GM18951 (cell line): Measurements from ENCODE around the gene TEX12.

Experiments used
- POLR2A ChIP-seq: IDR thresholded peaks from 4 replicates; pipeline ENCODE4 v1.6.1; 2011; ENCODE audit warnings: mild to moderate bottlenecking; ENCODE audit not compliant: insufficient read length, insufficient read depth; ENCODE audit errors: extremely low read depth
- in situ Hi-C: fragments of 300-500 bp; cut with MboI; formaldehyde crosslinking; loops from one replicate; pipeline ENCODE4 v1.12.0; 2022; ENCODE audit warnings: low sequenced_read_pairs, mixed read lengths, inconsistent platforms; ENCODE audit not compliant: unreplicated experiment

Gene TEX12, protein sequence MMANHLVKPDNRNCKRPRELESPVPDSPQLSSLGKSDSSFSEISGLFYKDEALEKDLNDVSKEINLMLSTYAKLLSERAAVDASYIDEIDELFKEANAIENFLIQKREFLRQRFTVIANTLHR

DNA sequence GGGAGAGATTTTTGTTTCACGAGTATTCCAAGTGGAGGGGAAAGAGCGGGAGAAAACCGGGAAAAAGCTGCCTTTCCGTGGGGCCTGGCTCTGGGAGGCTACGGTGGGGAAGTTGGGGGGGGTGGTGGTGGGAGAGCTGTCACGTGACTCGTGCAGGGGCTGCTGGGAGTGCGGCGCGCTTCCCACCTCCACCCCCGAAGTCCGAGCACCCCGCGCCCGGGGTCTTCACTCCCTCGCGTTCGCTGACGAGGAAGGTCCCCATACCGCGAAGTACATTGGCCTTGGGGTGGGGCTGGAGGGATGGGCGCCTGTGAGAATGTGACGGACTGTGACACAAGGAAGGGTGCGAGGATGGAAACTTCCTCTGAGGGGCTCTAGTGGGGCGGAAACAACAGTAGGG lies at the start of gene TEX12:
TEX12 (plus strand) TSS at position 228 of the 400 bp plus-strand sequence. CDS start 1,897 bp downstream, outside the sequence.
- in situ Hi-C loops, result no loop called here
- TF ChIP-seq POLR2A, result no peak

DNA sequence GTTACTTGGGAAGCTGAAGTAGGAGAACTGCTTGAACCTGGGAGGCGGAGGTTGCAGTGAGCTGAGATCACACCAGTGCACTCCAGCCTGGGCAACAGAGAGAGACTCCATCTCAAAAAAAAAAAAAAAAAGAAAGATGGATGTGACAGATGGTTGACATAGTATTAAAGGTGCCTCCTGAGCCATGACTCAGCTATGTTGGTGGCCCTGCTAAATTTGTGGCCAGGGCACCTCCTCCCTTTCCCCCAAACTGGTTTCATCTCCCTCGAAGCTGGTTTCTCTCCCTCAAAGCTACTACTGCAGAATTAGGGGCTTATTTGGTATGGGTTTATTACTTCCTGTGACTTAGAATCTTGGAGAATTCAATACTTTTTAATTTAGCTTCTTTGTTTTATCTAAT lies 49.0 kb upstream of the TEX12 start:
- no peak for TF ChIP-seq POLR2A
- in situ Hi-C loops, result no loop called here

DNA sequence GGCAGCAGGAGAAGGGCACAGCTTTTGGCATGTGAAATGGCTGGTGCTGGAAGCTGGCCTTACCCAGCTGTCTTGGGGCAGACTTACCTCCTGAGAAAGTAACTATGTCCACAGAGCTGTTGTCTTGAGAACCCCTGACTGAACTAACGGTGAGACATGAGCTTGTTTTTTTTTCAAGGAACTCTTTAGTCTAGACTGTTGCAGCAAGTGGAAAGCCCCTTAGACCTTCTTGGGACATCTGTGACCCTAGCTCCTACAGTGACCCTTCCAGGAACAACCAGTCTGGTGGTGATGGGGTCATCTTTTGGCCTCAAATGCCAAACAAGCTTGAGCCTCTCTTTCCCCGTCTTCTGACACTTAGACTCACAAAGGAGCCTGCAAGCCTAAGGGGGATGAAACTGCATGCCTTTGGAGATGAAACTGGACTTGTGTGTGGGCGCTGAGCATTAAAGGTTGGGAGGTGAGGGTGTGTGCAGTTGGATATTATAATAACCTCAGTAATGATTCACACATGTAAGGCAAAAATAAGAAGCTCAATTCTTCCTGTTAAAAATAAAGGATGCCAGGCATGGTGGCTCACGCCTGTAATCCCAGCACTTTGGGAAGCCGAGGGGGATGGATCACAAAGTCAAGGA lies 45.1 kb upstream of the TEX12 start:
- in situ Hi-C loops, result no loop called here
- TF ChIP-seq POLR2A, result no peak

DNA sequence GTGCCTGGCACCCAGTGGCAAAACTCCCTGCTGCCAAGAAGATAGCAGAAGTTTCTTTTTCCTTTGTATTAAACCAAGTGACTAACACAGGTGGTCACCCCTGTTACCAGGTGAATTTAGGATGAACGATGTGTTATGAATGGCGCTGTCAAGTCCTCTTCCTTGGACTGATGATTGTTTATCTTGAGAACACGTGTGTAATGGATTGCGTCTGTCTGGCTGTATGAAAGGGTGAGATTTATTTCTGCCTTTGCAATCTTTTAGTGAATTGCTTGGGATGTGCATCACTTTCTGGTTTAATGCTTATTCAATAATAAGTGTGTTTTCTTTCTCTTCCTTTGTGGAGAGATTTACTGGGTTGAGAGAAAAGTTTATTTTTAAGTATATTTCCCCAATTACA lies 44.0 kb upstream of the TEX12 start:
- no peak for TF ChIP-seq POLR2A
- in situ Hi-C loops, result no loop called here

DNA sequence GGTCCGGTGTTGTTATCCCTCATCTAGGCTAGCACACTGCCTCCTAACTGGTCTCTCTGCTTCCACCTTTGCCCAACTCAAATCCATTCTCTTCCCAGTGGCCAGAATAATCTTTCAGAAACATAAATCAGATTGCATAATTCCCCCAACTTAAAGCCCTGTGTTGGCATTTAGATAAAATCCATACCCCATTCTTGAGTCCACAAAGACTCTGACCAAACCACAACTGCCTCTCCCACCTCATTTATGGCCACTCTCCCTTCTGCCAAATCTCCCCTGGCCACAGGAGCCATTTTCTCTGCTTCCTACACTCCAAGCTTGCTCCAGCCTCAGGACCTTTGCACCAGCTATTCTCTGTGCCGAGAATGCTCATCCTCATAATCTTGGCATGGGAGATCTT lies 40.1 kb upstream of the TEX12 start:
- no peak for TF ChIP-seq POLR2A
- in situ Hi-C loops, result no loop called here

DNA sequence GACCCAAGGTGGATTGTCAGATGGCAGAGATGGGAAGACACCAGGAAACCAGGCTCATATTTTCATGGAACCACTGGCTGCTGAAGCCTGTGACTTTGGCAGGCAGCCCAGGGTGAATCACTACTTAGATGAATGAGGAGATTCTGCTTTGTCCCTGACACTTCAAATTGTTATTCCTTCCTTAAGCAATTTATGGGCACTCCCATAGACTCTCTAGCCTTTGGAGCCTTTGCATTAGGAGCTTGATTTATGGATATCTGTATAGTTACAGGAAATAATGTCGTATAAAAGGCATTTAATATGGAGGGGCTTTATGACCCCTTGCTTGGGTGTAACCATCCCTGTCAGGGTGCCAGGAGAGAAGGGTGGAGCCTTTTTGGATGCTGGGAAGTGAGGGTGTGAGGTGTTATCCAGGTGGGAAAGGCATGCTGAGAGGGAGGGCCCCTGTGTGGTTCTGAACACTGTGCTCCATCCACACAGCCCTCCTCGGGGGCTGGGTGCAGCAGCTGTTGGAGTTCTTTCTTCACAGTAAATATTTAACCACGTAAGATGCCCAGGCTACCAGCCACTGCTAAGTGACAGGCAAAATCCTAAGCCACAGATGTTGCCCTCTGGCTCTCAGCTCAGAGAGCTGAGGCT lies 38.6 kb upstream of the TEX12 start:
- no peak for TF ChIP-seq POLR2A
- in situ Hi-C loops, result no loop called here

DNA sequence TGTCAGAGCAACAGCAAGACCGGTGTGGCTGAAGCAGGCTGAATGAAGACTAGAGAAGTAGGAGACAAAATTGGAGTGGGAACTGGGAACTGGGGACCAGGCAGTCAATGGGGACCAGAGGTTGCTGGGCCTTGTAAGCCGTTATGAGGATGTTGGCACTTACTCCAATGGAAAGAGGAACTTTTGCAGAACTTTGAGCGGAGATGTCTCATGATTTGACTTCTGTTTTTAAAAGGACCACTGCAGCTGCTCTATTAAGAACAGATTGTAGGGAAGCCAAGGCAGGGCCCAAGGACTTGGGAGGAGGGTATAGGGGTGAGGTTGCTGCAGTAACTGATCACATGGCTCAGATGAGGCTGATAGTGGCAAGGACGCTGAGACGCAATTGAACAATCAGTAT lies 37.5 kb upstream of the TEX12 start:
- TF ChIP-seq POLR2A, result no peak
- in situ Hi-C loops, result no loop called here

DNA sequence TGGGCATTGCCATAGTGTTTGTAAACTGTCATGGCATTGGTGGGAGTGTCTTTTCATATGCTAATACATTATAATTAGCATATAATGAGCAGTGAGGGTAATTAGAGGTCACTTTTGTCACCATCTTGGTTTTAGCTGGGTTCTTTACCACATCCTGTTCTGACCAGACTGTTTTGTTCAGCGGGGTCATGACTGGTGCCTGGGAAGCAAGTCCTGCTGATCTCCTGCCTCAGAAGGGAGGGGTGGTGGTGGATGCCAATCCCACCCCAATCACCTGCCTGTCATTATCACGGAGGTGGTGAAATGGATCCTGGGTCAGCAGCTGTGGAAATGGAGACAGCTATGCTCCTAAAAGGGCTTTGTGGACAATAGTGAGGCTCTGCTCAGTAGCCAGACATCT lies 34.4 kb upstream of the TEX12 start:
- no peak for TF ChIP-seq POLR2A
- in situ Hi-C loops, result no loop called here

DNA sequence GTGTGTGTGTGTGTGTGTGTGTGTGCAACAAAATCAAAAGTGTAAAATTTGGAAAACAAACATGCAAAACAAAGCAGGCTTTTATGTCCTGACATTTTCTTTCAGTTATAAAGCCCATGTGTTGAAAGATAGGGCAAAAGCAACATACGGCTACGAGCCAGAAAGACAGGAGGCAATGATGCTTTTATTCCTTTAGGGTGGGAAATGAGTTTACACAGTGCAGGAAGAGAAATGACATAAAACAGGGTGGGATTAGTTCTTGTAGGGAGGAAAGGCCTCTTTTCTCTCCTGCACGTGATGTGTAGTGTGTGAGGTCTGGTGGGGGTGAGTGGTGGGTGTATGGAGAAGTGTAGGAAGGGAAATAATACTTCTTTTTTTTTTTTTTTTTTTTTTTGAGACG lies 32.7 kb upstream of the TEX12 start:
- no peak for TF ChIP-seq POLR2A
- in situ Hi-C loops, result no loop called here

DNA sequence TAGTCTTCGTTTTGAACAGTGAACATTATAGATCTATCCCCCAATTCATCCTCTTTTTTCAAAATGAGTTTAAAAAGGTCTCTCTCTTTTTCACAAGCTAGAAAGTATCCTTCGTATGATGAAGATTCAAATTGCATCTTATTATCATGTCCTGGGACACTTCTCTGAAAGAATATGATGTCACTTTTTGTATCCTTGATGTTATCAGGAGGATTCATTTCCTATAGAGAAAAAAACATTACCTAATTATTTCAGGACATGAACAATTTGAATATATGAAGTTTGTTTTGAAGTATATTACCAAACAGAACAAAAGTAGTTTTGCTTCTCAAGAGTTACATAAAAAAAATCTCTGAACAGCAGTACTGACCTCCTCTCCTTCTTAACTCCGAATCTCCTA lies 23.6 kb upstream of the TEX12 start:
- no peak for TF ChIP-seq POLR2A
- in situ Hi-C loops, result no loop called here

DNA sequence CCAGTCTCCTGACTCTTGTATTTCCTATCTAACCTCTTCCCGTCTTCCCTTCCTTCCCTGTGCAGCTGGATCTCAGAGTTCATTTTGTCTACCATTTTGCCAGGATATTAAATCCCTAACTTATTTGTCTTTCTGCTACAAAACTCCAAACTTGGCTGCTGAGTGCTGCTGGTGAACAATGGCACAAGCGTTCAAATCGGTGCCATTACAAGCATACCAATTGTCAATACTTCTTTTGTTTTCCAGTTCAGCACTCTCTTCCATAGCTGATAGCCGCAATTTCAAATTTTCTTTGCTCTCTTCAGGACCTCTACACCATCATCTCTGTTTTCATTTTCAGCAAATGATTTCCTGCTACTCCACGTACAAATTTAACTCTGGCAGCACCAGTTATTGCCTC lies 16.7 kb upstream of the TEX12 start:
- TF ChIP-seq POLR2A, result no peak
- in situ Hi-C loops, result no loop called here

DNA sequence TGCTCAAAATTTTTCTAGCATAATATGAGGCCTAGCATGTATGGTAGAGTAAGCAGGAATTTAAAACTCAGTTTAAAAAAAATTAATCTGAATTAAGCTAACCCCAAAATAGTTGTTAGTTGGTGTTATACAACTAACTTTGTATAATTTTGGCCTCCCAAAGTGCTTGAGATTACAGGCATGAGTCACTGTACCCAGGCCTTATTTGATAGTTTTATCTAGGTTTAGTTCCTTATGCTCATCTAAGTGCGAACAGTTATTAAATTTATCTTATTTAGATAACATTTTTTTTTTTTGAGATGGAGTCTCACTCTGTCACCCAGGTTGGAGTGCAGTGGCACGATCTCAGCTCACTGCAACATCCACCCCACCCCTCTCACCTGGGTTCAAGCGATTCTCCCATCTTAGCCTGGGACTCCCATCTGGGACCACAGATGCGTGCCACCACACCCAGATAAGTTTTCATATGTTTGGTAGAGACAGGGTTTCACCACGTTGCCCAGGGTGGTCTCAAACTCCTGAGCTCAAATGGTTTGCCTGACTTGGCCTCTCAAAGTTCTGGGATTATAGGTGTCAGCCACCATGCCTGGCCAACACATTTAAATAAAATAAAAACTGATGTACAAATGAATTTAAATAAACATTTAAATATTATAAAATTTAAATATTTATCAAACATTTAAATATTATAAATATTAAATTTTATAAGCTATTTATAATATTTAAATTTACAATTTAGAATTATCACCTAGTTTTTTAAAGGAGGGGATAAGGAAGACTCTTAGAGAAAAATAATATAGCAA lies 10.8 kb upstream of the TEX12 start:
- no peak for TF ChIP-seq POLR2A
- in situ Hi-C loops, result no loop called here

DNA sequence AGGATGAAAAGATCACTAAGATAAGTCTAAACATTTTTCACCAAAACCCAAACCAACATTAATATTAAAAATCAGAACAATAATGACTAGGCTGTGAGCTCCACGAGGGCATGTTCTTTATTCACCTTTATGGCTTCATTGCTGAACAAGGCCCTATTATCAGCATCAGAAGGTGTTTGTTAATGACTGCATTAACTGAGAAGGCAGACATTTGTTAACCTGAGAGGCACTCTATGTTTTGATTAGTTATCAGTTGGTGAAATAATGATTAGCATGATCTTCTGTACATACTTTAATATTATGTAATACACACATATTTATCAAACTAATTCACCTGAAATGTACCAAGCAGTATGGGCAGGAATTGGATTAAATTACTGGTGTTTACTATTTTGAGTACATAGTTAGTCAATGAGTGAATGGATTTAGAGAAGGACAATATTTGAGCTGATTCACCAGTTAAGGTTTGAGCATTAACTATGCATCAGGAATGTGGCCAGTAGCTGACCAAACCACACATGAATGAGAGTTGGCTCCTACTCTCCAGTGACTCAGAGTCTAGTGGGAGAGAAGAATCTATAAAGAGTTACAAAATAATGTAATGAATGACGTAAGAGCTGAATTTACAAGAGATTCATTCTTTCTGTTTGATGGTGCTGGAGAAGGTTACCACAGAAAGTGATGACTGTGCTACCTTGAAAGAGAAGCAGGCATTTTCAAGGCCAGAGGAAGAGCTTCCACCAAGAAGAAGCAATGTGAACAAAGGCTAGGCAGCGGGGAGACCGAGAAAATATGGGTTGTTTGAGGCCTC lies 10.0 kb upstream of the TEX12 start:
- no peak for TF ChIP-seq POLR2A
- in situ Hi-C loops, result no loop called here
